HG02642 (cell line): Measurements from ENCODE around the gene COL2A1.

Source experiments
- ATAC-seq: cut with Tn5 transposase; IDR thresholded peaks from one replicate; pipeline ENCODE4 v1.9.1; 2021; ENCODE audit warnings: mild to moderate bottlenecking; ENCODE audit not compliant: unreplicated experiment, poor library complexity

The COL2A1 gene

GRCh38 chr12:48015954-48016353 is 11.7 kb upstream of the COL2A1 start:
- ATAC-seq: no peak

- ATAC-seq: no peak
These were observed 10.9 kb upstream of the COL2A1 start for GRCh38 chr12:48015129-48015528.

DNA sequence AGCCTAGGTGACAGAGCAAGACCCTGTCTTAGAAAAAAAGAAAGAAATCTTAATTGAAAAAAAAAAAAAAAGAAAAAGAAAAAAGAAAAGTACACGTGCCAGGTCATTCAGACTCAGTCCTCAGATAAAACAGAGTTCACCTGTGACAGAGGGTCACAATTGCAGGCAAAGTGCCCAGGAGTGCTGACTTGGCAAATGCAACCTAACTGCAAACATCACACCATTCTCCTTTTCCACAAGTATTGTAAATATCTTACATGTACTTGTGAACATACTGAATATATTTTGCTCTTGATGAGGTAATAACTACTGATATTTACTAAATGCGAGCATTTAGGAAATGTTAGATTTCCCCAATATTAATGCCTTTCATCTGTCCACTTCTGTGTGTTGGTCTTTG is 9.0 kb upstream of the COL2A1 start:
- no peak for ATAC-seq

DNA sequence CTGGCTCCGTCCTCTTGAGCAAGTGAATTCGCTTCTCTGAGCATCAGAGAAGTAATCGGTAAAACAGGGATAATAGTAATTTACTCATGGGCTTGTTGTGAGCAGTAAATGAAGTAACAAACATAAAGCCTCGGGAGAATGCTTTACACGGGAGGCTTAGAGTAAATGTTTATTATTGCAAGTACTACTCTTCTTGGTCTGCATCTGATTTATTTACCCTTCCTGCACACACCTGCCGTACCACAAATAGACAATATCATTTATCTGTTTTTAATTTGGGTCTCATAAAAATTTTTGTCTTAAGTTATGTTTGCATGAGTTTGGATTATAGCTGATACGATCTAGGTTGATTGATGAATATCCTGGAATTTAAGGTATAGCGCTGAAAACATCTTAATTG is 7.8 kb upstream of the COL2A1 start:
- no peak for ATAC-seq

DNA sequence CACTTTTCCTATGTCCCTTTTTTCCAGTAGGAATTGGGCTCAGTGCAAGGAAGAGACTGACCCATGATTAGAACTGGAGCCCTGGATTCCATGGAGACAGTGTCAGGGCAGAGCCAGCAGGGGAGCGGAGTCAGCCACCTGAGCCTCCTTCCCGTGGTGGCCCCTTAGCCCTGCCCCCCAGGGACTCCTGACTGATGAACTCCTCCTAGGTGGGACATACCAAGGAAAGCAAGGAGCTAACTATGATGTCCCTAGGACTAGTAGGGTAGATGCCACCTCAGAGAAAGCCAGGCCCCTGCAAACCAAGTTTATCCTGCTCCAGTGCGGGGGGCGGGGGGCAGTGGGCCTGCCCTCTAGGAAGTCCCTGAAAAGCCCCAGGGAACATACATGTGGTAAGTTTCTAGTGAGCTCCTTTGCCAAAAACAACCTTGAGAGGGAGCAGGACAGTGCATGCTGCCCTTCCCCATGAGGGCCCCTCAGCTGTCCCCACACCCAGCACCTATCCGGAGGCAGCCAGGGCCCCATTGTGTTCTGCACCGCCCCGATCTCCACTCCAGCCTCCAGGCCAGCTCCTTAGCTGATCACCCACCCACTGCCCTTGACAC is 6.2 kb upstream of the COL2A1 start:
- no peak for ATAC-seq

GRCh38 chr12:48009471-48009870 is 5.2 kb upstream of the COL2A1 start:
- no peak for ATAC-seq

DNA sequence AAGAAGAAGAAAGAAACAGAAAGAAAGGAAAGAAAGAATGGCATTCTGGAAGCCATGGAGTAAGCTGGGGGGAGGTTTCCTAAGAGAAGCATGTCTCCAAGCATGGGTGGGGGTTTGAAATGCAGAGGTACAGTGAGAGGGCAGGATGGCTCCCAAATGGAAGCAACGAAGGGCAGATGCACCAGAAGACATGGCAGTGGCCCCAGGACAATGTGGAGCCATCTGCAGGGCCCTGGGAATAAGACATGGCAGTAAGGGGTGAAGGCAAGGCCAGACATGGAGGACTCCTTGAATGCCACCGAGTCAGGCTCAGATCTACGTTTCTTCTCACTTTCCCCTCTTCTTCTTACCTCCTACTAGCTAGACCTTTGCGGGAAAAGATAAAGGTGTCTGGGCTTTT is 4.7 kb upstream of the COL2A1 start:
- no peak for ATAC-seq

GRCh38 chr12:48008349-48008748 is 4.1 kb upstream of the COL2A1 start:
- ATAC-seq: no peak

DNA sequence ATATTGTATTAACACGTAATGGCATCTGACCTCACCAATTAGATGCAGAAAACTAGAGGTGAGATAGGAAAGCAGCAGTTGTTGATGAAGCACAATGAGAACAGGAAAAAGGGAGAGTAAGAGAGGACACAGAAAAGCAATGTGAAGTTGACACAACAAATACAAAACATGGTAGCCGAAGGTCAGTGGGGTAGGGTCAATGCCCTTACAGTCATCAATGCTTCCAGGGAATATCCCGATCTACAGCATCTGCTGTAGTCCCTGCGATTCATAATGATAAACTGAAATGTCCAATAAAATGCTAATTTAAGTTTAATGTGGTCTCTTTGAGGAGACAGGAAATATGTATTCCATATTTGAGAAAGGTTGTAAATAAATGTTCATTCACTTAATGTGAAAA is 2.9 kb upstream of the COL2A1 start:
- no peak for ATAC-seq

DNA sequence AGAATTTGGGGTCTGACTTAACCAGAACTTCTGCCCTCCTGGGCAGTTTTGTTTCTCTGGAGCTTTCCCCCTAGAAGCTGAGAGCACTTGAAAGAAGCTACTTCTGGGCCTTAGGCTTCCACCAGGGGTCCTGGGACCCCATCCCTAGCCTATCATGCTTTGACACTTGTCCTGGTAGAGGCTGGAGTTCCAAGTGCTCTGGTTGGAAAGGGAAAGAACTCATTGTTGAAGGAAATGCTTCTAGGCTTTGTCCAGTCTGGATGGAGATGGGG is 1.4 kb upstream of the COL2A1 start:
- no peak for ATAC-seq

- no peak for ATAC-seq
These were observed 899 bp upstream of the COL2A1 start for GRCh38 chr12:48005001-48005749.

DNA sequence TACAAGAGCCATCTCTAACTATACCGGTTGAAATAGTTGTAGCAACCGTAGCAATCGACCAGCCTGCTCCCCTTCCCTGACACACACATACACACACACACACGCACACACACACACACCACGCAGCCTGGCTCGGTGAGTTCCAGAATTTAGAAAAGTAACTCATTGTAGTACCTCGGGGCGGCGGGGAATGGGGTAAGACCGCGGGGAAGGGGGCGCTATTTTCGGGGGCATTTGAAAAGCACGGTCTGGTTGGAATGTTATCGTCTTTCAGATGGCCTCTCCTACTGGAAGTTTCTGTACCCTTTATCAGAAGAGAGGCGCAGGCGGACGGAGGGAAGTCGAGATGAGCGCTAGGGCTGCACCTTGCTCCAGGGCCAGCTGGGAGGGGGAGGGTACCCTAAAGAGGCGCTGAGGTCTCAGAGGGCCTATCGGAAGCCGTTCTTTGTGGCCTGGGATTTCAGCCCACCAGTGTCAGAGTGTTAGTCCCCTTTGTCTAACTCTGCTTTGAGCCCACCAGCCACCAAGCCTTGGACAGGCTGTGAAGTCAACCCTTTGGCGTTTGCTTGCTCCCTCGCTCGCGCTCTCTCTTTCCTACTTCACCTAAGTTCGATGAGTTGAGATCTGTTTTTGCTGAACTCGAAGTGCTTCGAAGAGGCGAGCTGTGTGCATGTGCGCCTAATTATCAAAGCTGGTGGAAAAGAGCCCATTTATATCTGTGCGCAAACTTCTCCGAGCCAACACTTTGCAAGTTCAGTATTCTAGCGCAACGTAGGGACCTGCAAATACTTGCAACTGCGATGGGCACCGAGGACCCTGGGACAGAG is 837 bp downstream of the COL2A1 start:
- no peak for ATAC-seq

DNA sequence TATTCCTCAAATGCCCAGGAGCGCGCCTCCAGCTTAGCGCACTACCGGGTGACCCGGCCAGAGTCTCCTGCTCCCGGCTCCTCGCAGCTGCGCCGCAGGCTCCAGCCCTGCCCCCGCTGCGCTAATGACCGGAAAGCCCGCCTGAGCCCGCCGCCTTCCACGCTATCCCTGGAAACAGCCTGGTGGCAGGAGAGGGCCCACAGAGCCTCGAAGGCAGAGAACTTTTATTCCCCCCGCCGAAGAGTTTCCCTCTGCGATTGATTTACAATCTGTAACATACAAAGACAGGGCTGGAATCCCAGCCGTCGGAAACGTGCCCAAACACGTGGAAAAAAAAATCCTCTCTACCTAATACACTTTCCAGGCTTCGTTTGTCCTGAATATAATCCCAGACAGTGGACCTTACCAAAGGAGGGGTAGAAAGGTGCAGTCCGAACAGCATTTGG is 1.5 kb downstream of the COL2A1 start:
- no peak for ATAC-seq

DNA sequence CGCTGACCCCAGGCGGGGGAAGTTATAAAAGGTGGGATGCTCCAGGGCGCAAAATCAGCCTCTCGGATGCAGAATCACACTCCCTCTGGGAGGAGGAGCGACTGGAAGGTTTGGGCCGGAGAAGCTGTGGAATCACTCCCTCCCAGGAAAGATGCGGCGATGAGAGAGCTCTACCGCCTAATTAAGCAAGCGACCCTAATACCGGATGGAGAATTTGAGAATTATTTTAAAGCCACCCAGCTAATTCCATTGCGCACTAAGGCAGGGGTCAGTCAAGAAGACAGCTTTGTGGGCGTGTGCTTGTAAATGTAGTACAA is 1.9 kb downstream of the COL2A1 start:
- no peak for ATAC-seq

- no peak for ATAC-seq
These were observed 2.5 kb downstream of the COL2A1 start for GRCh38 chr12:48001505-48002413.

- ATAC-seq: no peak
These were observed 3.3 kb downstream of the COL2A1 start for GRCh38 chr12:48000878-48001504.

GRCh38 chr12:47999816-48000215 is 4.5 kb downstream of the COL2A1 start:
- no peak for ATAC-seq

DNA sequence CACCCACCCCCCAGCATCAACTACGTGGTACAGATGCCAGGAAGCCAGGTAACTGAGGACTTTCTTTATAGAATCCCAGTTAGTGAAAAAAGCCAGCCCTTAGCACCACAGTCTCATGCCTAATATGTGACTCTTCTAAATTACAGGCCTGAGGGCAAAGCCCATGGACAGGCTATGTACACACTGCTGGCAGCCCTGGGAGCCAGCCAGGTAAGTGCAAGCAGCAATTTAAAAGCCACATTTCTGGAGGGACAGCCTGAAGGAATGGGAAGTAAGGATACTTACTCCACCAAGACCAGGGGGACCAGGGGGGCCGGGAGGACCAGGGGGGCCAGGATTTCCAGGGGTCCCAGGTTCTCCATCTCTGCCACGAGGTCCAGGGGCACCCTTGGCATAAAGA is 7.0 kb downstream of the COL2A1 start:
- ATAC-seq: no peak

- ATAC-seq: no peak
These were observed 8.3 kb downstream of the COL2A1 start for GRCh38 chr12:47995981-47996401.

DNA sequence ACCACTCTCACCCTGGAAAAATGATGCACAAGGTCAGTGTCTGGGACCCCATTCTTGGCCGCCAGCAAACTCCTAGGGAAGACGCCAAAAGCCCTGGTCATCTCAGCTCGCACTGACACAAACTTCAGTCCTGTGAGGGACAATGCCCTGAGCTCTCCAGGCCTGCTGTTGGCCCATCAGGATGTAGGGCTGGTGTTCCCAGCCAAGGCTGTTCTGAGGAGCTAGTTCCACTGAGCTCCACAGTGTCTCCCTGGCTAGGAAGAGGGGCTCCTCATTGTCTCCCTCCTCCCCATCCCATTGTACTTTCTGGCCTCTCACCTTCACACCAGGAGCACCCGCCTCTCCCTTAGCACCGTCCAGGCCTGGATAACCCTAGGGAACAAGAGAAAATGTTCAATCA is 10.8 kb downstream of the COL2A1 start:
- no peak for ATAC-seq
